Hypothalamus (tissue), 51 donors: ENCODE measurements around the gene USP34.

ENCODE experiments used
- DNase-seq, 51 donors: peaks; one replicate each; lab custom pipeline; 2025; lab: John Stamatoyannopoulos, UW

The USP34 gene

DNA sequence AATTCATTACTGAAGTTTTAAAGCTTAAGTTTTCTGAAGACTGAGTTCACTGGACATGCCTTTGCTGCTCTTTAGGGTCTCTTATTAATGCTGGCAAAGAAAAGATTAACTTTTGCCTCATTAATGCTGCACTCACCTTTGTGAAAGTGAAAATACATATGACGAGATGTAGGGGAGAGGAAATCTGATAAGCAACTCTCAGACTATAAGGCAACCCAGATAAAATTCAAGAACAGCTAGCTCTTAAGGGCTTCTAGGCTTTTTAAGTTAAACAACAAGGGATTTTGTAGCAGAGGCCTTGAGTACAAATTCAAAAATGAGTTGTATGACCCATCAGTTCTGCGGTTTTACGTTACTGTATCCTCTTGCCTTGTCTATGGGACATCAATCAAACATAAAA is 143.7 kb downstream of the USP34 start:
- DNase-seq: no peak

DNA sequence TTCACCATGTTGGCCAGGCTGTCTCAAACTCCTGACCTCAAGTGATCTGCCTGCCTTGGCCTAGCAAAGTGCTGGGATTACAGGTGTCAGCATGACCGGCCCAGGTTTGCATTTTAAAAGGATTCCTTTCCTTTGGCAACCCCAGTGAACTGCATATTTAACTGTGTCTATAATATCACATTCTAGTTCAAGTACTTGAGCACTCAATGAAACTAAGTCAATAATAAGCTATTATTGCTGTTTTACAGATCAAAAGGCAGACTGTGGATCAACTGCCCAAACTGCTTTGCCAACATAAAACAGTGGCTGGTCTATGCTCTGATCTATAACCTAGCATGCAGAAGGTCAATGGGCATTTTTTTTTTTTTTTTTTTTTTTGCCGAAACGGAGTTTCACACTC is 144.5 kb downstream of the USP34 start:
- no peak for DNase-seq

DNA sequence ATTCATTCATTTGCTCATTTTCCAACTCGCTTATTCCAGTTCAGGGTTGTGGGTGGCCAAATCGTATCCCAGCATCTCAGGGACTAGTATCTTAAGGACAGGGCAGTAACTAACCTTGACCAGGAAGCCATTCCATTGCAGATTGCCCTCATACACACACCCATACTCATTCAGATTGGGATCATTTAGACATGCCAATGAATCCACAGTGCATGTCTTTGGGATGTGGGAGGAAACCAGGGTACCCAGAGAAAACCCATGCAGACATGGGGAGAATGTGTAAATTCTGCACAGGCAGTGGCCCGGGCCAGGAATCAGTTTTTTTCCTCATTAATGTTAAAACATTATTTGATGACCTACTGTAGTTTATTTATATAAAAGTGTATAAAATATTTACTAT is 150.7 kb downstream of the USP34 start:
- no peak for DNase-seq

DNA sequence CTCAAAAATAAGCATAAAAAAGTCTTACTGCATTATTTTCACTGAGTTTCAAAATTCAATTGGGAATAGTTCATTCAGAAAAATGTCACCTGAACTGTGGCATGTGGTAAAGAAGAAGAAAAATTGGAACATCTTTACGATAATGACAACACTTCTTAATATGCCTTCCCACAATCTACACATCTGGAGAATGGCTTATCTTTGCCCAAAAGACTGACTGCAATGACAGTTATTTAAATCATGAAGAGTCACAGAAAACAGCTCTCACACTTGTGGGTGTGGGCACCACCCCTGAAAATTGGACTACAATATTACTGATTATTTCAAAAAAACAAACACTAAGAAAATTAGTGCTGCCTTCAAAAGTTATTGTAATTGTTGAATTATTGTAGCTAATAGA is 152.3 kb downstream of the USP34 start:
- DNase-seq: no peak

DNA sequence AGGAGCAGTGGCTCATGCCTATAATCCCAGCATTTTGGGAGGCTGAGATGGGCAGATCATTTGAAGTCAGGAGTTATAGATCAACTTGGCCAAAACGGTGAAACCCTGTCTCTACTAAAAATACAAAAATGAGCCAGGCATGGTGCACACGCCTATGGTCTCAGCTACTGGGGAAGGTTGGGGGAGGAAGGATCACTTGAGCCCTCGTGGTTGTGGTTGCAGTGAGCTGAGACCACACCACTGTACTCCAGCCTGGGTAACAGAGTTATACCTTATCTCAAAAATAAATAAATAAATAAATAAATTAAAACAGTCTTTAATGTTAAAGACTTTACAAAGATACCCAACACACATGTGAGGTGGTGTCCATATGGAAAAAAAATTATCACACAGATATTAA is 174.9 kb downstream of the USP34 start:
- DNase-seq: no peak

DNA sequence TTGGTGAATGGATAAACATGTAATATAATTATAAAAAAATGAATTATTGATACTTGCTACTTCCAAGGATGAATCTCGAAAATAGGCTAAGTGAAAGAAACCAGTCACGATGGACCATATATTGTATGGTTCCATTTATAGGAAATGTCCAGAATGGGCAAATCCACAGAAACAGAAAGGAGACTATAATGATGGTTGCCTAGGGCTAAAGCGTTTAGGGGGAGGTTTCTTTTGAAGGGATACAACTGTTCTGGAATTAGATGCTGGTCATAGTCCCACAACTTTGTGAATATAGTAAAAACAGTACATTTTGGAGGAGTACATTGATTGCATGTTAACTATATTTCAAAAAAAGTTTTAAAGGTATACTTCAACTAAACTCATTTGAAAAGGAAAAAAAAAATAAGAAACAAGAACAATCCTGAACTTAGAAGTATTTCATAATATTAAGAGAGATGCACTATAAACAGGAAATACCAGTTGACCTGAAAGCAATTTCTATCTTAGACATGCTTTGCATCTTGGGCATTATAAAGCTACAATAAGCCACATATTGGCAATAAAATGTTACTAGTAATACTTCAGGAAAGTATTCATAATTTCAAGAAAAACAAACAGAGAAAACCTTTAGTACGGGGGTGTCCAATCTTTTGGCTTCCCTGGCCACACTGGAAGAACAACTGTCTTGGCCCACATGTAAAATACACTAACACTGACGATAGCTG is 178.9 kb downstream of the USP34 start:
- DNase-seq: no peak

DNA sequence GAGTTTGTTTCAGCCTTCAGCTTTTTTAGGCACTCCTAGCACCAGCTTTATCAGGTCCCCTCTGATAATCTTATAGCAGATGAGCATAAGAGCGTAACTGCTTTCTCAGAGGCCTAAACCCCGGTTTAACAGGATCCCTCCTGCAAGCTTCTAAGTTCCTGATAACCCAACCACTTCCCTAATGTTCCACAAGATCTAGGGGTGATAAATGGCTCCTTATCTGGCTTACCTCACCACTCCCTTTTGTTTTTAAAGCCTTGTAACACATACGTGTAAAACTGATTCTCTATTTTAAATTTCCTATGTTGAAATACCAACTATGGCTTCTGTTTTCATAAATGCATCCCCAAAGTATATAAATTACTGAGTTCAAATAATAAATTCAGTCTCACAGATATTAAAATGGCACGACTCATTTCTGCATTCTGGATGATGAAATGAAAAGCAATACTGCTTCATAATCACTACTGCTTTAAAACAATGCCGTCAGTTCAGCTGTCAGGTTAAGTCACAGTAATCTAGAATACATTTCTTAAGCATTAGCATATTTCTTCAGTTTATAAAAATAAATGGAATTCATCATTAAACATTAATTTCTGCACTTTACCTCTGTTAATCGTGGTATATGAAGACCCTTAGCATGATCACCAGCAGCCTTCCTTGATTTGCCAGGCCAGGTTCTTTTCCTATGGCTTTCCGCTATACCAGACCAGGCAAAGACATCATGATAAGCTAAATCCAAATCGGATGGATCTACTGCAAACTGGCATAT is 182.6 kb downstream of the USP34 start:
- no peak for DNase-seq

DNA sequence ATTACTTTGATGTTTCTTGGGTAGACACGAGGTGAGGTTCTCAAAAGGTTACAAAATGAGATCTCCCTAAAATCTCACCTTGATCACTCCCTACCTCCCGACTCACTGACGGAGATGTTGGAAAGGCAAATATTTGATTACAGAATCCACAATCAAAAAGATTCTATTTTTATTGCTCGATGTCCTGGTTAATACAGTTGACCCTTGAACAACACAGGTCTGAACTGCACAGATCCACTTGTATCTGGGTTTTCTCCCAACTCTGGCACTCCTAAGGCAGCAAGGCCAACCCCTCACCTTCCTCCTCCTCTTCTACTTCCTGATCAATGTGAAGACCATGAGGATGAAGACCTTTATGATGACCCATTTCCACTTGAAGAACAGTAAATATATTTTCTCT is 183.6 kb downstream of the USP34 start:
- no peak for DNase-seq

DNA sequence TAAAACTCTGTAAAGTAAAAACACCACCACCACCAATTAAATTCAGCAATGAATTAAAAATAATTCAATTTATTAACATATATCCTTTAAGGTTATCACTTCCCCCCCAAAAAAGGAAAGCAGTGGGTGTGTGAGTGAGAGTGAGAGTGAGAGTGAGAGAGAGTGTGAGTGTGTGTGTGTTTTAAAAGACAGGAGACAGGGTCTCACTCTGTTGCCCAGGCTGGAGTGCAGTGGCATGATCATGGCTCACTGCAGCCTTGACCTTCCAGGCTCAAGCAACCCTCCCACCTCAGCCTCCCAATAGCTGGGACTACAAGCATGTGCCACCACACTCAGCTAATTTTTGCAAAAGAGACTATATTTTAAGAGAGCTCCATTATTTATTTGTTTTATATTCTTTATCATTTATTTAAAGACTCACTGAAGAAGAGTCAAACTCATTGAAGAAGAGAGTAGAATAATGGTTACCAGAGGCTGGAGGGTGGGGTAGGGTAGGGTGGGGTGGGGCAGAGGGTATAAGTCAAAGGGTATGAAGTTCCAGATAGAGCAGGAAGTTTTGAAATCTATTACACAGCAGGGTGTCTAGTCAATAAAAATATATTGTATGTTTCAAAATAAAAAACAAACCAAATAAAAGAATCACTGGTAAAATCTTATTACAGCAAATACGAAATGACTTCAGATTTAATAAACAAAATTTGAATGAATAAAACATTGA is 187.3 kb downstream of the USP34 start:
- no peak for DNase-seq

DNA sequence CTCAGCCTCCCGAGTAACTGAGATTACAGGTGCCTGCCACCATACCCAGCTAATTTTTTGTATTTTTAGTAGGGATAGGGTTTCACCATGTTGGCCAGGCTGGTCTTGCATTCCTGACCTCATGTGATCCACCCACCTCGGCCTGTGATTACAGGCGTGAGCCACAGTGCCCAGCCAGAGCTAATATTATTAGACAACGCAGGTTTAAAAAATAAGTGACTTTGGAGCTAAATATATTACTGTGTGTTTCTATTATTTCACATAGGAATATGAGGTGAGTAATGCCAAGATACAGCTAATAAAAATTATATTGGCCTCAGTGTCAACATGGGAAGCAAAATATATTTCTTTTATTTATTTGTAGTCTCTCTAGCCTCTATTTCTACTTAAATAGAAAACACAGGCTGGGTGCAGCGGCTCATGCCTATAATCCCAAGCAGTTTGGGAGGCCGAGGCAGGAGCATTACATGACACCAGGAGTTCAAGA is 188.7 kb downstream of the USP34 start:
- no peak for DNase-seq

DNA sequence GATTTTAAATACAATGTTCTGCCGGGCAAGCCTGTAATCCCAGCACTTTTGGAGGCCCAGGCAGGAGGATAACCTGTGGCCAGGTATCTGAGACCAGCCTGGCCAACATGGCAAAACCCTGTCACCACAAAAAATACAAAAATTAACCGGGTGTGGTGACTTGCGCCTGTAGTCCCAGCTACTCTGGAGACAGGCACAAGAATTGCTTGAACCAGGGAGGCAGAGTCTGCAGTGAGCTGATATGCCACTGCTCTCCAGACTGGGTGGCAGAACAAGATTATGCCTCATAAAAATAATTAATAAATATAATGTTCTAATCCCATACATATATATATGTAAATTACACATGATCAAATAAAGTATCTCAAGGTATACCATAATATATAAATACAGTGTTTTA is 189.6 kb downstream of the USP34 start:
- no peak for DNase-seq

DNA sequence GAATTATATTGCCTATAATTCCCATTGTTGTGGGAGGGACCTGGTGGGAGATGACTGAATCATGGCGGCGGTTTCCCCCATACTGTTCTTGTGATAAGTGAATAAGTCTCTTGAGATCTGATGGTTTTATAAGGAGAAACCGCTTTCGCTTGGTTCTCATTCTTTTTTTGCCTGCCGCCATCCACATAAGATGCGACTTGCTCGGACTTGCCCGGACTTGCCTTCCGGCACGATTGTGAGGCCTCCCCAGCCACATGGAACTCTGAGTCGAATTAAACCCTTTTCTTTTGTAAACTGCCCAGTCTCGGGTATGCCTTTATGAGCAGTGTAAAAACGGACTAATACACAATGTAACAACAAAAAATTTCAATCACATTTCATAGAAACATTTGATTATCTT is 193.1 kb downstream of the USP34 start:
- no peak for DNase-seq

DNA sequence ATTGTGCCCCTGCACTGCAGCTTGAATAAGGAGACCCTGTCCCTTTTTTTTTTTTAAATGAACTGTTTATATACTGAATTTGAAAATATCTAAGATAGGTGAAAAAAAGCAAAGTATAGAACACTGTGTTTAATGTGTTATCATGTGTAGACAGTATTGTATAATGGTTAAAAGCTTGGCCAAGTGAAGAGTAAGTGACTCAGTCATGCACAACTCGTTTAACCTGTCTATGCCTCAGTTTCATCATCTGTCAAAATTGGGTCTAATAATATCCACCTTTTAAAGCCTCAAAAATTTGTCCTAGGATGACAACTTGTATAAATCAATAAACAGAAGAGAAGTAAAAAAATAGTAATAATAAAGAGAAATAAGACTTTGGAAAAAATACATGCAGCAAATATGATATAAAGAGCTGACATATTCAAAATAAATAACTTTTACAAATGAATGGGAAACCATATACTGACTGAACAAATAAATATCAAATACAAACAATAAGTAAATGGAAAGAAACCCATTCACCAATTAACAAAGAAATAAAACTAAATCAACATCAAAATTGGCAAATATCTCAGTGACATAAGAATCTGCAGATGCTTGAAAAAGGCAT is 195.2 kb downstream of the USP34 start:
- no peak for DNase-seq

DNA sequence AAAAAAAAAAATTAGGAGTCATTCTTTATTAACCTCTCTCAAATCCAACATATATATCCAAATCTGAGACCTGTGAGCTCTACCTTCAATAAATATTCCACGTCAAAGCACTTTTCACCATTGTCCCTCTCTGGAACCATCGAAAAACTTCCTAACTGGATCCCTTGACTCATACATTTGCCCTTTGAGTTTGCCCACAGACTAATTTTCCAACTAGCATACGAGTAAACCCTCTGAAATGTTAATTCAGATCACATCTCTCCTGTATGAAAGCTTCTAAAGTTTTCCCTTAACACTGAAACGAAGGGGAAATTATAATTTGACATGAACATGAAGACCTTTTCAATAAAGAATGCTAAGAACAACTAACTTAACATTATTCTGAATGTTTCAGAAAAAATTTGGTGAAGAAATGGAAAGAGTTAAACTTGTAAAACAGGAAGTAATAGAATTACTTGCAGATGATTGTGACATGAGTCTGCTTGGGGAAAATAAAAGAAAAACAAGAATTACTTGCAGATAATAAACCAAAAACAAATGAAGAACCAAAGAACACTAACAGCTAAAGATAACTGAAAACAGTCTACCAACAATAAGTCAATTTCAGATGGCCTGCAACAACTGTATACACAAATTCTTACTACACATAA is 198.3 kb downstream of the USP34 start:
- DNase-seq: no peak

DNA sequence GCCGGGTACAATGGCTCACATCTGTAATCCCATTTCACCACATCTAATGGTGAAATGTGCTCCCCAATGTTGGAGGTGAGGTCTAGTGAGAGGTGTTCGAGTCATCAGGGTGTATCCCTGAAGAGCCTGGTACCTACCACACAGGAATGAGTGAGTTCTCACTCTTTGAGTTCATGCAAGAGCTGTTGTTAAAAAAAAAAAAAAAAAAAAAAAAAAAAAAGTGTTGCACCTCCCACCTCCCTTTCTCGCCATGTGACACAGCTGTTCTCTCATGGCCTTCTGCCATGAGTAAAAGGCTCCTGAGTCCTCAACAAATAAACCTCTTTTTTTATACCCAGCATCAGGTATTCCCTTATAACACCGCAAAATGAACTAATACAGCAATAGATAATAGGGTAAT is 202.6 kb downstream of the USP34 start:
- no peak for DNase-seq

DNA sequence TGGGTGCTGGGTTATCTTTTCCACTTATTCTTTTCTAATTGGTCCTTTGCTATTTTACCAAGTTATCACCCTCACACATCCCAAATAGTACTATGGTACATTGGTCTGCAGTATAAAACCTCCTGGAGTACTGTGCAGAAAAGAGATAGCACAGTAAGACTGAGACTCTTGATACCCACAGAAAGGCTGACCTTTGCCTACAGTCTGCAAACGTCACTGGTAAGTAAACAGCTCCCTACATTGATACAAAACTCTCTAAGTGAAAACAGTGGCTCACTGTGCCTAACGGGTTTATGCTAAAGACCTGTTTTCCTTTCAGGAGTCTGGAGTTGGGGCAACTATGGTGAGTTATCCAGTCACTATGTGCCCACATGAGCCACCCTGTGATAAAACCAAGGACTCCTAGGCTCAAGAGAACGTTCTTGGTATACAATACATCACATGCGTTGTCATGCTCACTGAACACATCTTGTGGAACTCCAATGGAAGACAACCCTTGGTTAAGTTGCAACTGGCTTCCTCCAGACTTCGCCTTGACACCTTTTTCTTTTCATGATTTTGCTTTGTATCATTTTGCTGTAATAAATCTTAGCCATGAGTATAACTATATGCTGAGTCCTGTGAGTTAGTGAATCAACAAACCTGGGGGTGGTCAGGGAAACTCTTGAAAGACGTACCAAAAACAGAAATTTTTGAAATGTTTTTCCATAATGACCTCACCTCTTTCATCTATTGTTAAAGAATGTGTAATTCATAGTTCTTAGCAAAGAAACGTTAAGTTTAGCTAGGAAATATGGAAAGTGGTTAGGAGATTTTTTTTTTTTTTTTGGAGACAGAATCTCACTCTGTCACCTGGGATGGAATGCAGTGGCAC is 204.0 kb downstream of the USP34 start:
- DNase-seq: no peak

DNA sequence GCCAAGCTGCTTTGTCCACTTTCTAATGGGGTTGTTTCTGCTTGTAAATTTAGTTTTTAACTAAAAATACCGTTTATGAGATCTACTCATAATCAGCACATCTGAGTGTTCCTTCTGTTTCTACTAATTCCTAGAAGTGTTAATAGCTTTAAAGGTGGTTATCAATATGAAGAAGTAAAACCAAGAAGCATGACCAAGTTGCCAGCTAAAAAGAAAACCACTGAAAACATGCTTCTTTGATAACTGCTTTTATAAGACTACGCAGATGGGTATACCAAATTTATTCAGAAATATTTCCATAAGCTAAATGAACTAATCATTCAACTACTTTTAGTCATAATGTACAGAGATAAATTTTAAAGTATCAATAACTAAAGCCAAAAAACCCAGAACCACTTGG is 207.1 kb downstream of the USP34 start:
- no peak for DNase-seq

DNA sequence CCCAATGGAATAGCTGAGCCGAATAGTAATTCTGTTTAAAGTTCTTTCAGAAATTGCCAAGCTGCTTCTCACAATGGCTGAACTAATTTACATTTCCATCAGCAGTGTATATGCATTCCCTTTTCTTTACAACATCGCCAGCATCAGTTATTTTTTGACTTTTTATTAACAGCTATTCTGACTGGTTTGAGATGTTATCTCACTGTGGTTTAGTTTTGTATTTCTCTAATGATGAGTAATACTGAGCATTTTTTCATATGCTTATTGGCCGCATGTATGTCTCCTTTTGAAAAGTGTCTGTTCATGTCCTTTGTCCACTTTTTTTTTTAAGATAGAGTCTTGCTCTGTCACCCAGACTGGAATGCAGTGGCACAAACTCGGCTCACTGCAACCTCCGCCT is 208.2 kb downstream of the USP34 start:
- no peak for DNase-seq

DNA sequence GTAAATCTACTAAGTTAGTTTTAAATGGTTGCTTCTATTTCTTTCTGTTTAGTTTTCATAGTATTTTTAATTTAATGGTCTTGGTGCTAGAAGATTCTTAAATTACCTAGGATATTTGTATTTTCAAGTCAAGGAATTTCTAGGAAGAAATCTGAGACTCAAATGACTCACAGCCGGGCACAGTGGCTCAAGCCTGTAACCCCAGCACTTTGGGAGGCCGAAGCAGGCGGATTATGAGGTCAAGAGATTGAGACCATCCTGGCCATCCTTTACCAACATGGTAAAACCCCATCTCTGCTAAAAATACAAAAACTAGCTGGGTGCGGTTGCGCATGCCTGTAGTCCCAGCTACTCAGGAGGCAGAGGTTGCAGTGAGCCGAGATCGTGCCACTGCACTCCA is 213.4 kb downstream of the USP34 start:
- no peak for DNase-seq
